Measurements from ENCODE around the gene COL6A2. TPM values are rescaled to one million over a fixed set of nuclear protein-coding genes. Genes with fewer than 3 reads are reported as not detected.

Gene COL6A2
- total RNA-seq, 1 donor from 2014 or later: 933 TPM

- no peak for TF ChIP-seq CTCF (IDR thresholded peaks at IDR 0.05; ENCODE audit: unreplicated experiment)
- peak; percentile 23 to 39 for DNase-seq (ENCODE audit: low spot score in 2 of 2, unreplicated experiment in 2 of 2)
- Mint-ChIP-seq H3K36me3 (peaks cover 23% of the 10 kb centered on the region), H3K27me3 (ENCODE audit: low read depth) (peaks cover 38% of the 10 kb centered on the region), H3K9me3 (peaks cover 24% of the 10 kb centered on the region), H3K4me1 (peaks cover 3% of the 10 kb centered on the region), H3K4me3 (peak overlapping the region; percentile 78), H3K27ac (peak overlapping the region; percentile 43)
Observed at GRCh38 chr21:46098303-46099141, 610 bp downstream of the COL6A2 start.

GRCh38 chr21:46099476-46099875 lies 1.6 kb downstream of the COL6A2 start:
- peak overlapping the region; percentile 78 for H3K4me3 Mint-ChIP-seq

GRCh38 chr21:46100020-46100419 lies 2.1 kb downstream of the COL6A2 start:
- TF ChIP-seq CTCF (IDR thresholded peaks at IDR 0.05; ENCODE audit: unreplicated experiment): no peak
- H3K4me1 Mint-ChIP-seq: peaks cover 3% of the 10 kb centered on the region
- peak in 1 of 2 experiments; percentile 34 for DNase-seq (ENCODE audit: low spot score in 2 of 2, unreplicated experiment in 2 of 2)

More at GRCh38 chr21:46099476-46099875, 1.6 kb downstream of the COL6A2 start:
- H3K27ac Mint-ChIP-seq: no peak overlapping the region
- peaks cover 38% of the 10 kb centered on the region for H3K27me3 Mint-ChIP-seq (ENCODE audit: low read depth)
- TF ChIP-seq CTCF (IDR thresholded peaks at IDR 0.05; ENCODE audit: unreplicated experiment): no peak
- peaks cover 3% of the 10 kb centered on the region for H3K4me1 Mint-ChIP-seq
- DNase-seq (ENCODE audit: low spot score in 2 of 2, unreplicated experiment in 2 of 2): peak in 1 of 2 experiments; percentile 39
- H3K9me3 Mint-ChIP-seq: peaks cover 34% of the 10 kb centered on the region
- H3K36me3 Mint-ChIP-seq: peaks cover 30% of the 10 kb centered on the region

GRCh38 chr21:46100426-46100825 lies 2.5 kb downstream of the COL6A2 start:
- H3K4me1 Mint-ChIP-seq: peaks cover 3% of the 10 kb centered on the region
- peaks cover 40% of the 10 kb centered on the region for H3K9me3 Mint-ChIP-seq
- peaks cover 38% of the 10 kb centered on the region for H3K27me3 Mint-ChIP-seq (ENCODE audit: low read depth)
- DNase-seq (ENCODE audit: low spot score in 2 of 2, unreplicated experiment in 2 of 2): no peak
- no peak for TF ChIP-seq CTCF (IDR thresholded peaks at IDR 0.05; ENCODE audit: unreplicated experiment)
- no peak overlapping the region for H3K27ac Mint-ChIP-seq
- peak overlapping the region; percentile 78 for H3K4me3 Mint-ChIP-seq
- peaks cover 31% of the 10 kb centered on the region for H3K36me3 Mint-ChIP-seq

More at GRCh38 chr21:46100020-46100419, 2.1 kb downstream of the COL6A2 start:
- Mint-ChIP-seq H3K4me3 (peak overlapping the region; percentile 78), H3K27ac (peak overlapping the region; percentile 30), H3K27me3 (ENCODE audit: low read depth) (peaks cover 38% of the 10 kb centered on the region), H3K36me3 (peaks cover 31% of the 10 kb centered on the region), H3K9me3 (peaks cover 38% of the 10 kb centered on the region)

GRCh38 chr21:46100906-46101305 lies 3.0 kb downstream of the COL6A2 start:
- Mint-ChIP-seq H3K4me3 (peak overlapping the region; percentile 78), H3K27ac (no peak overlapping the region), H3K9me3 (peaks cover 45% of the 10 kb centered on the region)

More at GRCh38 chr21:46100906-46101305, 3.0 kb downstream of the COL6A2 start:
- H3K36me3 Mint-ChIP-seq: peaks cover 32% of the 10 kb centered on the region
- no peak for DNase-seq (ENCODE audit: low spot score in 2 of 2, unreplicated experiment in 2 of 2)
- no peak for TF ChIP-seq CTCF (IDR thresholded peaks at IDR 0.05; ENCODE audit: unreplicated experiment)
- peaks cover 3% of the 10 kb centered on the region for H3K4me1 Mint-ChIP-seq
- H3K27me3 Mint-ChIP-seq (ENCODE audit: low read depth): peaks cover 38% of the 10 kb centered on the region

All from mesothelial cell of epicardium (in vitro differentiated cells).